K562 (cell line): ENCODE results near the gene TBC1D2B. TPM values are rescaled to one million over a fixed set of nuclear protein-coding genes. Genes with fewer than 3 reads are reported as not detected.

ENCODE experiments used
- ATAC-seq: fragments of 200-7000 bp; cut with Tn5 transposase; 3 replicates; pipeline ENCODE4 v1.9.1; 2020; ENCODE audit warnings: moderate library complexity
- BruUV-seq: library from RNA; stranded (reverse); fragments of 400-500 nt; replicated peaks from 2 replicates; lab custom pipeline; 2021; lab: Mats Ljungman, UMichigan
- CTCF ChIA-PET: fragments of 300-600 bp; formaldehyde crosslinking; extraction: SDS; loops from one replicate; lab custom pipeline; 2021; ENCODE audit warnings: low intra/inter-chr PET ratio; lab: Yijun Ruan, JAX
- POLR2A ChIA-PET: fragments of 300-600, 350-650 bp; sonication (Branson Sonifier 250); formaldehyde crosslinking; extraction: SDS; loops from one replicate; lab custom pipeline; 2021; ENCODE audit warnings: antibody characterized with exemption, inconsistent platforms; lab: Yijun Ruan, JAX
- DNase-seq, 4 experiments: peaks; one replicate each; pipeline versions ENCODE4 v3.0.0 to v3.0.0-alpha.2; 2011 to 2018; ENCODE audit warnings: low spot score in 3 of 4, mixed read lengths in 3 of 4; ENCODE audit errors: extremely low read depth in 1 of 4
- FAIRE-seq: peaks from 2 replicates; lab custom pipeline; 2011; peaks lifted over from hg19 to GRCh38; lab: Jason Lieb, UNC
- H2AFZ ChIP-seq: 2 replicates; pipeline ENCODE4 v1.6.0; 2011; ENCODE audit warnings: low read depth, low read length, control low read depth, inconsistent platforms
- H3K27ac ChIP-seq: fragments of 200-600 bp; 3 replicates; pipeline ENCODE4 v1.8.0; 2011; ENCODE audit warnings: low read depth, mild to moderate bottlenecking, control low read depth, inconsistent platforms, low read length, moderate library complexity, mixed read lengths; ENCODE audit errors: extremely low read depth
- H3K27me3 ChIP-seq, 2 experiments: fragments of 300-600 bp in 1 of 2; 2 replicates in 1 of 2; 3 replicates in 1 of 2; pipeline versions ENCODE4 v1.6.0 to v1.8.0; 2011; ENCODE audit warnings: inconsistent platforms in 2 of 2, low read length in 2 of 2, mild to moderate bottlenecking in 1 of 2, mixed read lengths in 1 of 2, moderate library complexity in 1 of 2; ENCODE audit not compliant: control insufficient read depth in 2 of 2, insufficient read depth in 2 of 2
- H3K36me3 ChIP-seq: fragments of 300-600 bp; 3 replicates; pipeline ENCODE4 v1.8.0; 2011; ENCODE audit warnings: mild to moderate bottlenecking, low read length, inconsistent platforms; ENCODE audit not compliant: control insufficient read depth, insufficient read depth
- H3K4me1 ChIP-seq, 2 experiments: fragments of 200-600 bp in 1 of 2; replicated peaks in 1 of 2; 2 replicates in 1 of 2; 3 replicates in 1 of 2; pipeline versions ENCODE4 v1.5.1 to v1.8.0; 2011; ENCODE audit warnings: inconsistent platforms in 2 of 2, low read length in 2 of 2, mild to moderate bottlenecking in 1 of 2, mixed read lengths in 1 of 2, moderate library complexity in 1 of 2; ENCODE audit not compliant: control insufficient read depth in 2 of 2, insufficient read depth in 2 of 2
- H3K4me2 ChIP-seq: 2 replicates; pipeline ENCODE4 v1.6.1; 2011; ENCODE audit warnings: low read length, control low read depth, inconsistent platforms, mixed read lengths; ENCODE audit not compliant: insufficient read depth
- H3K4me3 ChIP-seq: fragments of 200-600 bp; sonication (generic), shearing (Covaris generic); 2 replicates; pipeline ENCODE4 v1.5.1; 2016; ENCODE audit warnings: control low read depth, inconsistent platforms
- H3K79me2 ChIP-seq: fragments of 200-600 bp; 3 replicates; pipeline ENCODE4 v1.8.0; 2011; ENCODE audit warnings: low read length, inconsistent platforms; ENCODE audit not compliant: control insufficient read depth, insufficient read depth
- H3K9ac ChIP-seq, 2 experiments: 2 replicates each; pipeline versions ENCODE4 v1.6.0 to v1.6.1; 2011; ENCODE audit warnings: low read depth in 2 of 2, low read length in 2 of 2, control low read depth in 1 of 2, inconsistent platforms in 1 of 2, mild to moderate bottlenecking in 1 of 2, mixed read lengths in 1 of 2; ENCODE audit not compliant: insufficient read depth in 1 of 2
- H3K9me1 ChIP-seq: one replicate; pipeline ENCODE4 v1.6.0; 2011; ENCODE audit warnings: inconsistent platforms, mild to moderate bottlenecking, low read length, moderate library complexity; ENCODE audit not compliant: control insufficient read depth, insufficient read depth
- H3K9me3 ChIP-seq: replicated peaks from 2 replicates; pipeline ENCODE4 v1.5.1; 2011; ENCODE audit warnings: low read depth, low read length, inconsistent platforms; ENCODE audit not compliant: control insufficient read depth, insufficient read depth
- H4K20me1 ChIP-seq: replicated peaks from 2 replicates; pipeline ENCODE4 v1.6.1; 2011; ENCODE audit warnings: low read length, inconsistent platforms, mixed read lengths; ENCODE audit not compliant: control insufficient read depth, insufficient read depth
- MITF ChIP-seq: IDR thresholded peaks from 2 replicates; pipeline ENCODE4 v1.6.1; 2014; ENCODE audit warnings: antibody characterized with exemption
- XRCC4 ChIP-seq: IDR thresholded peaks from one replicate; pipeline ENCODE4 v1.6.1; 2011; ENCODE audit not compliant: insufficient read depth, insufficient read length; ENCODE audit errors: extremely low read depth
- ZC3H4 ChIP-seq: sonication (generic); formaldehyde crosslinking; IDR thresholded peaks from 2 replicates; pipeline ENCODE4 v1.9.0; 2021; ENCODE audit warnings: missing genetic modification reagents, borderline replicate concordance
- WGBS: fragments of 100-300 bp; shearing (Covaris generic); methylation state at CpG from one replicate; pipeline ENCODE4 v1.1.6; 2016; ENCODE audit warnings: low coverage, mixed read lengths; ENCODE audit not compliant: insufficient coverage; ENCODE audit errors: missing lambda C conversion rate; 5-methylcytosine and 5-hydroxymethylcytosine counted together
- in situ Hi-C: fragments of 300-500 bp; cut with MboI; formaldehyde crosslinking; loops from 4 replicates; pipeline ENCODE4 v1.15.0; 2018; ENCODE audit warnings: inconsistent platforms, mixed read lengths
- intact Hi-C: fragments of 100-400 bp; cut with micrococcal nuclease; formaldehyde crosslinking; loops from 2 replicates; pipeline ENCODE4 v1.14.2; 2022
- polyA plus RNA-seq, 8 experiments: library from polyadenylated mRNA; depleted of rRNA in 4 of 8; stranded (reverse) in 5 of 8; unstranded in 3 of 8; fragments of >200 nt; fragmentation: Nextera tagmentation in 2 of 8; fragmentation: Illumina TruSeq in 1 of 8; extraction: Ambion mirVana in 2 of 8; extraction: Trizol in 1 of 8; gene quantifications; 2 replicates each; pipeline versions ENCODE4 v1.2.1 to v1.2.3, GENCODE V29; 2011 to 2014; ENCODE audit warnings: inconsistent platforms in 1 of 8, missing spikeins in 1 of 8
- total RNA-seq, 7 experiments: library from RNA; depleted of rRNA in 6 of 7; stranded (reverse); fragments of >200 nt in 6 of 7; fragmentation: Illumina TruSeq in 2 of 7; extraction: Trizol in 2 of 7; gene quantifications; 2 replicates each; pipeline versions ENCODE4 v1.2.1 to v1.2.3, GENCODE V29; 2011 to 2021; ENCODE audit warnings: low replicate concordance in 1 of 7

Gene TBC1D2B
- total and polyA plus RNA-seq, 9 of the 15 experiments (the other 6 are each of a cell fraction or from before 2014, with no cell fraction given), result 0.15 to 16.3 (median 8.9) TPM

GRCh38 chr15:78007964-78008886, 69.3 kb downstream of the TBC1D2B start:
- H3K27me3 ChIP-seq, result no peaks in the 10 kb centered on the region
- no peak overlapping the region for H3K9ac ChIP-seq
- no peak overlapping the region for H2AFZ ChIP-seq
- FAIRE-seq, result no peak
- no peak overlapping the region for H3K27ac ChIP-seq
- POLR2A ChIA-PET, result no interaction called here
- peaks cover 23% of the 10 kb centered on the region; the same call in 2 of the 3 replicates for H3K36me3 ChIP-seq
- no peaks in the 10 kb centered on the region for H3K79me2 ChIP-seq
- ATAC-seq, result no peak
- no peak overlapping the region for H3K4me2 ChIP-seq
- no peaks in the 10 kb centered on the region for H3K9me3 ChIP-seq
- CTCF ChIA-PET, result no interaction called here
- H3K4me1 ChIP-seq, result no peaks in the 10 kb centered on the region; a peak in 1 of 5 replicates
- TF ChIP-seq MITF, result no peak
- TF ChIP-seq XRCC4, result no peak
- no peak for TF ChIP-seq ZC3H4 (CRISPR knock-in tag)
- DNase-seq, result no peak
- 60% methylated on average over 17 of the region's 17 CpGs for WGBS
- no TSS peak for BruUV-seq
- intact Hi-C loops, result no loop called here
- H3K4me3 ChIP-seq, result no peak overlapping the region
- H4K20me1 ChIP-seq, result peaks cover 10% of the 10 kb centered on the region; the same call in 1 of the 2 replicates
- in situ Hi-C loops, result no loop called here
- peaks cover 8% of the 10 kb centered on the region for H3K9me1 ChIP-seq
